CD4-positive, alpha-beta memory T cell (primary cell): Measurements from ENCODE around the gene ITIH1. TPM values are rescaled to one million over a fixed set of nuclear protein-coding genes. Genes with fewer than 3 reads are reported as not detected.

Source experiments
- CTCF ChIA-PET: fragments of 350-600 bp; sonication (Branson Sonifier 250); formaldehyde crosslinking; loops from one replicate; lab custom pipeline; 2021; ENCODE audit warnings: inconsistent platforms; ENCODE audit not compliant: partially characterized antibody; lab: Charles Lee
- POLR2A ChIA-PET: fragments of 350-600 bp; sonication (Branson Sonifier 250); formaldehyde crosslinking; loops from one replicate; lab custom pipeline; 2021; ENCODE audit not compliant: partially characterized antibody; lab: Charles Lee
- DNase-seq, 5 donors: peaks; one replicate each; pipeline versions ENCODE4 v3.0.0 to v3.0.0-alpha.2; 2020 to 2022; ENCODE audit warnings: mixed read lengths in 1 of 5
- H3K27ac ChIP-seq: one replicate; pipeline ENCODE4 v1.7.0; 2013; ENCODE audit warnings: low read depth, low read length
- H3K27me3 ChIP-seq: 2 replicates; pipeline ENCODE4 v1.7.0; 2013; ENCODE audit warnings: mild to moderate bottlenecking, low read length, moderate library complexity; ENCODE audit not compliant: insufficient read depth
- H3K36me3 ChIP-seq: 2 replicates; pipeline ENCODE4 v1.7.0; 2013; ENCODE audit warnings: mild to moderate bottlenecking, low read length, moderate library complexity; ENCODE audit not compliant: insufficient read depth
- H3K4me1 ChIP-seq: 2 replicates; pipeline ENCODE4 v1.7.0; 2013; ENCODE audit warnings: mild to moderate bottlenecking, low read length, moderate library complexity; ENCODE audit not compliant: insufficient read depth
- H3K4me3 ChIP-seq, 2 donors: one replicate each; pipeline ENCODE4 v1.7.0; 2013; ENCODE audit warnings: low read length in 2 of 2, mild to moderate bottlenecking in 1 of 2
- H3K9me3 ChIP-seq, 2 donors: one replicate each; pipeline ENCODE4 v1.7.0; 2013; ENCODE audit warnings: low read length in 2 of 2, control low read depth in 1 of 2; ENCODE audit not compliant: control insufficient read depth in 1 of 2
- H3K27ac Mint-ChIP-seq, 7 donors: one replicate each; pipeline ENCODE4 v1.8.0; 2020 to 2021; ENCODE audit warnings: mixed read lengths in 7 of 7, mild to moderate bottlenecking in 6 of 7, inconsistent platforms in 3 of 7, moderate library complexity in 3 of 7
- H3K27me3 Mint-ChIP-seq, 2 donors: one replicate each; pipeline ENCODE4 v1.8.0; 2020 to 2021; ENCODE audit warnings: mixed read lengths in 2 of 2
- H3K36me3 Mint-ChIP-seq, 2 donors: one replicate each; pipeline ENCODE4 v1.8.0; 2020 to 2021; ENCODE audit warnings: mixed read lengths in 2 of 2, inconsistent platforms in 1 of 2, mild to moderate bottlenecking in 1 of 2
- H3K4me1 Mint-ChIP-seq, 4 donors: one replicate each; pipeline ENCODE4 v1.8.0; 2020 to 2021; ENCODE audit warnings: mixed read lengths in 4 of 4, mild to moderate bottlenecking in 1 of 4
- H3K4me3 Mint-ChIP-seq, 8 donors: one replicate each; pipeline ENCODE4 v1.8.0; 2020 to 2021; ENCODE audit warnings: mixed read lengths in 8 of 8, mild to moderate bottlenecking in 7 of 8, moderate library complexity in 6 of 8, inconsistent platforms in 3 of 8
- H3K9me3 Mint-ChIP-seq, 8 donors: one replicate each; pipeline ENCODE4 v1.8.0; 2020 to 2021; ENCODE audit warnings: mixed read lengths in 8 of 8, mild to moderate bottlenecking in 5 of 8, inconsistent platforms in 3 of 8, moderate library complexity in 1 of 8
- intact Hi-C: fragments of 100-400 bp; cut with micrococcal nuclease; formaldehyde crosslinking; loops from one replicate; pipeline ENCODE4 v1.15.1; 2023
- polyA plus RNA-seq, 2 donors: library from polyadenylated mRNA; unstranded; fragments of 300-500 nt; fragmentation: Illumina TruSeq; gene quantifications; one replicate each; pipeline ENCODE4 v1.2.3, GENCODE V29; 2021
- total RNA-seq, 2 experiments: library from RNA; stranded (reverse); gene quantifications; one replicate each; pipeline ENCODE4 v1.2.3, GENCODE V29; 2021

ITIH1 gene
- total and polyA plus RNA-seq, 4 experiments from 2014 or later = not detected

GRCh38 chr3:52769786-52770455 lies 7.5 kb upstream of the ITIH1 start:
- Histone ChIP-seq H3K27ac (peak overlapping the region; percentile 59), H3K27me3 (no peaks in the 10 kb centered on the region), H3K9me3 (no peaks in the 10 kb centered on the region), H3K4me3 (peak overlapping the region in 1 of 2 donors; percentile 56), H3K4me1 (peaks cover 17% of the 10 kb centered on the region), H3K36me3 (peaks cover 5% of the 10 kb centered on the region)
- peak overlapping the region; percentile 96 to 100 (median 97) for H3K4me3 Mint-ChIP-seq
- DNase-seq = peak in 1 of 5 donors; percentile 3
- ChIA-PET CTCF (interaction anchor here (1.7 kb wide), 1 partner anchor 302 kb away, joined by 3 read pairs; no protein-coding TSS in a partner anchor), POLR2A (interaction anchor here (1.4 to 1.7 kb wide), 3 partner anchors 64 to 234 kb away, joined by 4 to 7 read pairs (median 5); partner anchors contain the start of genes GLT8D1, SPCS1 and UQCC5)
- H3K27me3 Mint-ChIP-seq = no peaks in the 10 kb centered on the region
- peaks cover 11 to 37% of the 10 kb centered on the region in 2 donors for H3K36me3 Mint-ChIP-seq
- H3K27ac Mint-ChIP-seq = peak overlapping the region; percentile 86 to 96 (median 92)
- peaks cover 13 to 32% (median 20%) of the 10 kb centered on the region in 4 donors for H3K4me1 Mint-ChIP-seq
- no peaks in the 10 kb centered on the region for H3K9me3 Mint-ChIP-seq
- intact Hi-C loops = loop anchor here (2.0 kb wide), 2 partner anchors 63 to 123 kb away; partner anchors contain the start of gene SPCS1

- peaks cover 17% of the 10 kb centered on the region for H3K4me1 ChIP-seq
- intact Hi-C loops = loop anchor here (1.0 to 2.0 kb wide), 4 partner anchors 64 to 127 kb away; partner anchors contain the start of genes PBRM1, SPCS1 and STIMATE
- CTCF ChIA-PET = interaction anchor here (0.6 to 1.7 kb wide), 2 partner anchors 301 to 1129 kb away, joined by 3 read pairs; no protein-coding TSS in a partner anchor
Measured at GRCh38 chr3:52770496-52771333, 6.7 kb upstream of the ITIH1 start, which contains the start of gene NEK4. NEK4 (minus strand) TSS chr3:52770940; CDS start chr3:52770746, 194 bp downstream.

GRCh38 chr3:52771334-52771681 lies 6.1 kb upstream of the ITIH1 start:
- H3K4me3 ChIP-seq = peak overlapping the region; percentile 53 to 56
- H3K9me3 ChIP-seq = no peaks in the 10 kb centered on the region
- no peak for DNase-seq
- peaks cover 13 to 32% (median 20%) of the 10 kb centered on the region in 4 donors for H3K4me1 Mint-ChIP-seq
- peak overlapping the region; percentile 96 to 100 (median 97) for H3K4me3 Mint-ChIP-seq
- no peaks in the 10 kb centered on the region for H3K27me3 ChIP-seq
- CTCF ChIA-PET = interaction anchor here (0.6 to 1.7 kb wide), 3 partner anchors 13 to 1129 kb away, joined by 3 read pairs; no protein-coding TSS in a partner anchor
- H3K27me3 Mint-ChIP-seq = no peaks in the 10 kb centered on the region
- no peaks in the 10 kb centered on the region for H3K9me3 Mint-ChIP-seq
- H3K4me1 ChIP-seq = peaks cover 17% of the 10 kb centered on the region
- H3K27ac Mint-ChIP-seq = peak overlapping the region; percentile 87 to 98 (median 94)
- peaks cover 3 to 23% of the 10 kb centered on the region in 2 donors for H3K36me3 Mint-ChIP-seq
- no peaks in the 10 kb centered on the region for H3K36me3 ChIP-seq
- POLR2A ChIA-PET = interaction anchor here (0.7 to 1.7 kb wide), 9 partner anchors 51 to 275 kb away, joined by 3 to 7 read pairs (median 4); partner anchors contain the start of genes GLT8D1, SFMBT1, SPCS1 and UQCC5
- intact Hi-C loops = loop anchor here (1.0 to 2.0 kb wide), 4 partner anchors 65 to 126 kb away; partner anchors contain the start of genes PBRM1, SPCS1 and STIMATE
- H3K27ac ChIP-seq = peak overlapping the region; percentile 59

More at GRCh38 chr3:52770496-52771333, 6.7 kb upstream of the ITIH1 start, which contains the start of gene NEK4:
- POLR2A ChIA-PET = interaction anchor here (0.7 to 1.7 kb wide), 9 partner anchors 50 to 275 kb away, joined by 3 to 7 read pairs (median 4); partner anchors contain the start of genes GLT8D1, SFMBT1, SPCS1 and UQCC5
- Mint-ChIP-seq H3K9me3 (no peaks in the 10 kb centered on the region), H3K4me3 (peak within 1 kb of the TSS; percentile 96 to 100 (median 97)), H3K27ac (peak within 1 kb of the TSS; percentile 88 to 98 (median 94)), H3K27me3 (no peaks in the 10 kb centered on the region), H3K4me1 (peaks cover 13 to 32% (median 20%) of the 10 kb centered on the region in 4 donors), H3K36me3 (peaks cover 7 to 29% of the 10 kb centered on the region in 2 donors)
- Histone ChIP-seq H3K27me3 (no peaks in the 10 kb centered on the region), H3K36me3 (no peaks in the 10 kb centered on the region), H3K27ac (peak within 1 kb of the TSS; percentile 59), H3K9me3 (no peaks in the 10 kb centered on the region), H3K4me3 (peak within 1 kb of the TSS; percentile 53 to 56)
- peak; percentile 72 to 84 (median 80) for DNase-seq

GRCh38 chr3:52771702-52772101 lies 5.7 kb upstream of the ITIH1 start:
- Mint-ChIP-seq H3K27me3 (no peaks in the 10 kb centered on the region), H3K4me3 (peak overlapping the region; percentile 96 to 100 (median 97)), H3K27ac (peak overlapping the region in 6 of 7 donors; percentile 87 to 97 (median 92)), H3K36me3 (peaks cover 3 to 22% of the 10 kb centered on the region in 2 donors), H3K9me3 (no peaks in the 10 kb centered on the region), H3K4me1 (peaks cover 13 to 32% (median 20%) of the 10 kb centered on the region in 4 donors)
- Histone ChIP-seq H3K4me3 (no peak overlapping the region), H3K4me1 (peaks cover 17% of the 10 kb centered on the region), H3K9me3 (no peaks in the 10 kb centered on the region), H3K27ac (no peak overlapping the region), H3K27me3 (no peaks in the 10 kb centered on the region), H3K36me3 (no peaks in the 10 kb centered on the region)
- DNase-seq = no peak
- intact Hi-C loops = loop anchor here (1.0 to 2.0 kb wide), 4 partner anchors 65 to 126 kb away; partner anchors contain the start of genes PBRM1, SPCS1 and STIMATE
- ChIA-PET POLR2A (interaction anchor here (0.7 to 1.7 kb wide), 8 partner anchors 51 to 274 kb away, joined by 3 to 7 read pairs (median 4); partner anchors contain the start of genes GLT8D1, SFMBT1, SPCS1 and UQCC5), CTCF (interaction anchor here (0.6 to 1.7 kb wide), 3 partner anchors 13 to 1130 kb away, joined by 3 read pairs; no protein-coding TSS in a partner anchor)

- intact Hi-C loops = no loop called here
- Histone ChIP-seq H3K27me3 (no peaks in the 10 kb centered on the region), H3K4me1 (peaks cover 17% of the 10 kb centered on the region), H3K36me3 (no peaks in the 10 kb centered on the region), H3K9me3 (no peaks in the 10 kb centered on the region), H3K4me3 (no peak overlapping the region), H3K27ac (no peak overlapping the region)
- ChIA-PET POLR2A (interaction anchor here (0.7 kb wide), 1 partner anchor 279 kb away, joined by 4 read pairs; no protein-coding TSS in a partner anchor), CTCF (no interaction called here)
- Mint-ChIP-seq H3K27me3 (no peaks in the 10 kb centered on the region), H3K4me1 (peaks cover 13 to 27% (median 20%) of the 10 kb centered on the region in 4 donors), H3K9me3 (no peaks in the 10 kb centered on the region), H3K4me3 (no peak overlapping the region), H3K27ac (peak overlapping the region in 1 of 7 donors; percentile 63), H3K36me3 (peaks cover 0 to 10% of the 10 kb centered on the region in 2 donors)
- no peak for DNase-seq
Measured at GRCh38 chr3:52773361-52774065, 3.9 kb upstream of the ITIH1 start.
